ENCODE measurements around the gene SIRT3.

- TF ChIP-seq CTCF (IDR thresholded peaks at IDR 0.05) = no peak
- no peak for TF ChIP-seq EZH2 (IDR thresholded peaks at IDR 0.05)
Measured at GRCh38 chr11:241634-242033, 5.5 kb upstream of the SIRT3 start.

All from neural progenitor cell (in vitro differentiated cells).